ENCODE results near the gene CHP1.
"Not testable (repeated sequence)": the region's sequence is repeated elsewhere in the genome, so short reads cannot be mapped to it uniquely, and the experiment has no call there.

Gene CHP1

DNA sequence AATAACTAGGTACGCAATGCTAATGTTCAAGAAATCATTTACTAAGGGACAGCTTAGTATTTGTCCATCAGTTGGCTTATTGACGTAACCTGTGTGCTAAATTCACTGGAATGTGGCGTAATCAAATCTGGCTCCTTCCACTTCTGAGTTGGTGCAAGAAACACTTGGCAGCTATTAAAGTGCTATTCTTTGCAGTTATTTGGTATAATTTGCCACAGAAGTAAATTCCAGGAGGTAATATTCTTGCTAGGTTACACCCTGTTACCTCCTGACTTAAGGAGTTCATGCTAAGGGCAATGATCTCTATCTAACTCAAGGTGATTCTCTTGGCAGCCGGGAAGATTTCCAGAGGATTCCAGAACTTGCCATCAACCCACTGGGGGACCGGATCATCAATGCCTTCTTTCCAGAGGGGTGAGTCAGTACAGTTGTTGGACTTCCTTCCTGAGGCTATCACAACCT is 25.5 kb downstream of the CHP1 start:
- peak; percentile 63 for DNase-seq (ENCODE audit: low read depth)

DNA sequence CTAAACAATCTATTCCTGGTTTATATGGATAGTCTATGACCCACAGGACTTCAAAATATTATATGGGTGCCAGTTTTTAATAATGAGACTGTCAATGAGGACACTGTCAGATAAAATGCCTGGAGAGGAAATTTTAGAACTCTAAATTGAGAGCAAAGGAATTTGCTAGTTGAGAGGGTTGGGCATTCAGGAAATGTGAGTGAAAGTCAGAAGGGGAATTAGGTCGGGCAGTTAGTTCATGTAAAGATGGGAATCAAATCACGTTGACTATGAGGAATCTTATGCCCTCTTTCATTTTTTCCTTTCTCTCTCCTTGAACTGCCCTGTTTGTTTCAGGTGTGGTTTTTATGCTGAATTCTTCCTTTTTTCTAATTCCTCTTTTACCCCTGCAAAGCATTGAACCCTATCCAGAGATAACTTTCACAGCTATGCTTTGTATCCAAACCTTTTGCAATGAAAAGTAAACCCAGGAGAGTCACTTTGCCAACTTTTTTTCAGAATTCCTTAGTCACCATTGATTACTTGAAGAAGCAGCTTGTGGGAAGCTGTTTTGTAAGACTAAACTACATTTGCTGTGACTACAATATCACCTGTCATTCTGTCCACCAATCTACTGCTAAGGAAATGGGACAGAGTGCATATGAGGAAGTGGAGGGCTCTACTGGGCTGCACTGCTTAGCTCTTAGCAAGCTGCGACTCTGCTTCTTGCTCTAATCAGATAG is 27.8 kb downstream of the CHP1 start:
- peak; percentile 78 for DNase-seq (ENCODE audit: low read depth)

DNA sequence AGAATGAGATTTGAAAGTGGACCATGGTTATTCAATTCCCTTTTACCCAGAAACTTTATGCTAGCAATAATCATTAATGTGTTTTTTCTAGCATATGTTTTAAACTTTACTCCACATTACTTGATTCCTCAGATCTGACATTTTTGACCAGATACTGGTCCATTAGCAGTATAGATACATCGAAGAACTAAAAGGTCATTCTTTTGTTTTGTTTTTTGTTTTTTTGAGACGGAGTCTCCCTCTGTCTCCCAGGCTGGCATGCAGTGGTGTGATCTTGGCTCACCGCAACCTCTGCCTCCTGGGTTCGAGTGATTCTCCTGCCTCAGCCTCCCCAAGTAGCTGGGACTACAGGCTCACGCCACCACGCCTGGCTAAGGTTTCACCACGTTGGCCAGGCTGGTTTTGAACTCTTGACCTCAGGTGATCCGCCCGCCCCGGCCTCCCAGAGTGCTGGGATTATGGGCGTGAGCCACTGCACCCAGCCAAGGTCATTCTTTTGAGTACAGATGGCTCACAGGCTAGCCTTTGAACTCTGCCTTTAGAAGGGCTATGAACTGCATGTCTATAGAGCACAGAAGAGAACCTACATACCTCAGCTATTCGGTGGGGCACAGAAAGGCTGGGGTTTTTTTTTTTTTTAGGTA is 28.6 kb downstream of the CHP1 start:
- DNase-seq (ENCODE audit: low read depth): no peak

DNA sequence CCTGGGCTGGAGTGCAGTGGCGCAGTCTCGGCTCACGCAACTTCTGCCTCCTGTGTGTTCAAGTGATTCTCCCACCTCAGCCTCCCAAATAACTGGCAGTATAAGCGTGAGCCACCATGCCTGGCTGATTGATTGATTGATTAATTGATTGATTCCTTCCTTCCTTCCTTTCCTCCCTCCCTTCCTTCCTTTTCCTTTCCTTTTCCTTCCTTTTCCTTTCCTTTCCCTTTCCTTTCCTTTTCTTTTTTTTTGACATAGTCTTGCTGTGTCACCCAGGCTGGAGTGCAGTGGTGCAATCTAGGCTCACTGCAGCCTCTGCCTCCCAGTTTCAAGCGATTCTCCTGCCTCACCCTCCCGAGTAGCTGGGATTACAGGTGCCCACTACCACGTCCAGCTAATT is 29.9 kb downstream of the CHP1 start:
- not testable (repeated sequence) for DNase-seq (ENCODE audit: low read depth)

DNA sequence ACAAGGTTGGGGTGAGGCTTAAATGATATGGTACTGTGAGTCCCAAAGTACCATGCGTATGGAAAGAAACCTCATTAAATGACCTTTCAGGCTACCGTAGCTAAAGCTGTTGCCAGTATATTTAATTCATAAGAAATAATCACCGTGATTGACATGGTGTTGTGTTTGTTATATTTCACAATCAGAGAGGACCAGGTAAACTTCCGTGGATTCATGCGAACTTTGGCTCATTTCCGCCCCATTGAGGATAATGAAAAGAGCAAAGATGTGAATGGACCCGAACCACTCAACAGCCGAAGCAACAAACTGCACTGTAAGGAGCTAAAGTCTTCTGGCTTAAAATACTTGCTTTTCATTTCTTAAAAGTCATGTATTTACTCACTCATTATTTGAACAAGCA is 31.5 kb downstream of the CHP1 start:
- no peak for DNase-seq (ENCODE audit: low read depth)

DNA sequence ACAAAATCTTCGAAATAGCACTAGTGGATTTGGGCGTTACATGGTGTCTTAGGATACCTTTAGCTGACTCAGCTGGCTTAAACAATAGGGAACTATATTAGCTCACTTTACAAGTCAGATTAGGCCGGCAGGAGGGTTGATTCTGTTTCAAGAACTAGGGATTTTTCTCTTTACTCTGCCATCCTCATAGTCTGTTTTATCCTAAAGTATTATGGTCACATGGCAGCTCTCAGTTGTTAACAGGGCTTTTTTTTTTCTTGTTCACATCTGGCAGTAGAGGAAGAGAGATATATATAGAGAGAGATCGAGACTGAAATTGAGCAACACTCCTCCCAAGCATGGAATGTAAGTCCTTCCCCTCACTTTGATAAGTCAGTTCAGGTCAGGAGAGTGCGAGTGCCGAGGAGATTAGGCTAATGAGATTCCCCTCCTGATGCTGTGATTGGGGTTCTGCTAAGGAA is 32.9 kb downstream of the CHP1 start:
- DNase-seq (ENCODE audit: low read depth): peak; percentile 84

DNA sequence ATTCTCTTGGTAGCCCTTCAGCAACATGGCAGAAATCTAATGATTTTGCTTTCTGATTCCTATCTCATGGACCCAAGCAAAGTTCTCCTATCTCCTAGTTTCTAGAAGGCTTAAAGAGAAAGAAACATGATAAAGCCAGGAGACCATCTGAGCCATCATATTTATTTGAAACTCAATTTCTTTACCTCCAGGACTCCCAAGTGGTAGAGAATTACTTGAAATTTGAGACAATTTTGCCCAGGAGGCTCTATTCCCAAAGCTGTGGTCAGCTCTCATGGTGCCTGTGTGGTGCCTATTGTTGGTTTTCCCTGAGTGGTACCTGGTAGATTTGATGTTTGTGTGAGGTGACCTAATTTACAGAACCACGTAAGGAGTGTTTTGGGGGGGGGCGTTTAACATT is 38.8 kb downstream of the CHP1 start:
- no peak for DNase-seq (ENCODE audit: low read depth)

DNA sequence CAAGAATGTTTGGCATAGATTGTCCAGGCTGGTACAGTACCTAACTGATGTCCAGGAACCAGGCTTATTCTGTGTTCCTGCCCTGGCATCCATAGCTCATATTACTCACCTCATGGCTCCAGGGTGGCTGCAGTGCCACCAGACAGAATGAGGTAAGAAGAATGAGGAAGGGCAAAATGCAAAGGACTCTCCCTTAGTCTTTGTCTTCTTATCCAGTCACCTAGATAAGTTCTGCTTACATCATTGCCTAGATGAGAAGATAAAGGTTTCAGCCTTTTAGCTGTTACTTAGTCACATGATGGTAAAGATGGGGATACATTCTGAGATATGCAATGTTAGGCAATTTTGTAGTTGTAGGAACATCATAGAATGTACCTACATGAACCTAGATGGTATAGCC is 45.8 kb downstream of the CHP1 start:
- DNase-seq (ENCODE audit: low read depth): no peak

DNA sequence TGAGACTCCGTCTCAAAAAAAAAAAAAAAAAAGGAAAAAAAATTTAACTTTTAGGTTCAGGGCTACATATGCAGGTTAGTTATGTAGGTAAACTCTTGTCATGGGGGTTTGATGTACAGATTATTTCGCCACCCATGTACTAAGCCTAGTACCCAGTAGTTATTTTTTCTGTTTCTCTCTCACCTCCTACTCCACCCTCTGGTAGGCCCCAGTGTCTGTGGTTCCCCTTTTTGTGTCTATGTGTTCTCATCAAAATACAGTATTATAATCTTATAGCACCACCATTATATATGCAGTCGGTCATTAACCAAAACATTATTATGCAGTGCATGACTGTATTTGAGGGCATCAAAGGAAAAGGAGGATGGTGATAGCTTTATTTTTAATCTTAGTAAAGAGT is 47.3 kb downstream of the CHP1 start:
- DNase-seq (ENCODE audit: low read depth): no peak

DNA sequence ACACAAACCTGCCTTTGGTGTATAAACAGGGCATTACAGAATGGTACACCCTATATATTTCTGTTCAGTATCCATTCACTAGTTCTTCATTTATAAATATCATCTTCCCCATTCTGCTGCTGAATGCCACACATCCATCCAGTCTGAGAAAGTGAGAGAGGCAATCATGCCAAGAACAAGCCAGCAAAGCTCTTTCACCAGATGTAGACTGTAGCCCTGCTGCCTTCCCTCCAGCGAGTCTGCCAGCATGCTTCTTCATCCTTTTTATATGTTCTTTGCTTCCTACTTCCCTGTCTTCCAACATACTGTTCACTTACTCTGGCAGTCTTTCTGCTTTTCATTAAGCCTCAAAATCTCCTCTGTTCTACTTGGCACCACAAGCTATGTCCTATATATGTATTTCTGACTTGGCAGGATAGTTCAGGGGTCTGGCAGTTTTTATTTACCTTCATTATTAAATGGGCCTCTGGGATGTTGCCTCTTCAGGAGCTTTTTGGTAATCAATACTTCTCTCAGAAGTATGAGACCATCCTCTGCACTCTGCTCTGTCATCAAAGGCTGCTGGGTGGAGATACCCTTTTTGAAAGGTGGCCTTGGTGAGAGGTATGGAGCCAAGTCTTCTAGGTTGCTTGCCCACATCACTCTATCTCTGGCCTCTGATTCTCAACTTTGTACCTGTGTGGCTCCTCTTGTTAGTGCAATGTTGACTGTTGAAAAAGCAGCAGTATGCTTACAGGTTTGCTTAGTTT is 48.6 kb downstream of the CHP1 start:
- no peak for DNase-seq (ENCODE audit: low read depth)

DNA sequence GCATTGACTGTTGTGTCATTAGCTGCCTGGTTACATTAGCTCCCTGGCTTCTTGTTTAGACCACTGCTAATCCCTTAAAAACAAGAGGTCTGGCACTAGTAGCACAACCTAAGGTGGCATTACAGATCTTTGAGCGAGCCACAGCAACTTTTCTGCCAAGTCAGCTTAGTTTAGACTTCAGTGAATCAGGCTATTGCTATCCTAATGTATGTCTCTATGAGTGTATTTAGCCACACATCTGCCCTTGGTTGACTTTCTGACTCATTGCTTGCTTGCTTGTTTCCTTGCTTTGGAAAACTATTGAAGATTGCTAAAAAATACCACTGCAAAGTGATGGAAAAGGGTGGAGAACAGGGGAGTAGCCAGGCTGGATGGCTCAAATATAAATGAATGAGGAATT is 50.2 kb downstream of the CHP1 start:
- peak; percentile 92 for DNase-seq (ENCODE audit: low read depth)

DNA sequence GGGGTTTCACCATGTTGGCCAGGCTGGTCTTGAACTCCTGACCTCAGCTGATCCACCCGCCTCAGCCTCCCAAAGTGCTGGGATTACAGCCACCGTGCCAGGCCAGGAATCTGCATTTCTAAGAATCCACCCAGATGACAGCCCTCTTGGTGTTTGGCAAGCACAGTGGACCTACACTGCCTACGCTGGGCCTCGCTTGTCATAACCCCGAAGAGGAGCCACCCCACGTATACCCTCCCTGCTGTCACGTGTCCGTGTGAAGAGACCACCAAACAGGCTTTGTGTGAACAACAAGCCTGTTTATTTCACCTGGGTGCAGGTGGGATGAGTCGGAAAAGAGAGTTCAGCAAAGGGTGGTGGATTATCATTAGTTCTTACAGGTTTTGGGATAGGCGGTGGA is 51.4 kb downstream of the CHP1 start:
- not testable (repeated sequence) for DNase-seq (ENCODE audit: low read depth)

DNA sequence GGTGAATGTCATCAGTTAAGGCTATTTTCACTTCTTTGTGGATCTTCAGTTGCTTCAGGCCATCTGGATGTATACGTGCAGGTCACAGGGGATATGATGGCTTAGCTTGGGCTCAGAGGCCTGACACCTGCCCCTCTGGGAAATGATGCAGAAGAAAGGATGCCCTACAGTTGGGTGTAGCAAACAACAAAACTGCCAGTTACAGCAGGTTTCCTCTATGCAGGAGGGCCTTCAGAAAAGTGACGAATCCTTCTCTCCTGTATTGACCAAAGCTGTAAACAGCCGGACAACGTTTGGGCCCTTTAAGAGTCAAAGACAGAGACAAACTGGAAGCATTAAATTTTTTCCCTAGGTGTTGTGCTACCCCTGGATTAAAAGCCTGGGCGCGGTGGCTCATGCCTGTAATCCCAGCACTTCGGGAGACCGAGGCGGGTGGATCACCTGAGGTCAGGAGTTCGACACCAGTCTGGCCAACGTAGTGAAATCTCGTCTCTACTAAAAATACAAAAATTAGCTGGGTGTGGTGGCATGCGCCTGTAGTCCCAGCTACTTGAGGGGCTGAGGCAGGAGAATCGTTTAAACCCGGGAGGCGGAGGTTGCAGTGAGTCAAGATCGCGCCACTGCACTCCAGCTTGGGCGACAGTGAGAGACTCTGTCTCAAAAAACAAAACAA is 52.0 kb downstream of the CHP1 start:
- not testable (repeated sequence) for DNase-seq (ENCODE audit: low read depth)

DNA sequence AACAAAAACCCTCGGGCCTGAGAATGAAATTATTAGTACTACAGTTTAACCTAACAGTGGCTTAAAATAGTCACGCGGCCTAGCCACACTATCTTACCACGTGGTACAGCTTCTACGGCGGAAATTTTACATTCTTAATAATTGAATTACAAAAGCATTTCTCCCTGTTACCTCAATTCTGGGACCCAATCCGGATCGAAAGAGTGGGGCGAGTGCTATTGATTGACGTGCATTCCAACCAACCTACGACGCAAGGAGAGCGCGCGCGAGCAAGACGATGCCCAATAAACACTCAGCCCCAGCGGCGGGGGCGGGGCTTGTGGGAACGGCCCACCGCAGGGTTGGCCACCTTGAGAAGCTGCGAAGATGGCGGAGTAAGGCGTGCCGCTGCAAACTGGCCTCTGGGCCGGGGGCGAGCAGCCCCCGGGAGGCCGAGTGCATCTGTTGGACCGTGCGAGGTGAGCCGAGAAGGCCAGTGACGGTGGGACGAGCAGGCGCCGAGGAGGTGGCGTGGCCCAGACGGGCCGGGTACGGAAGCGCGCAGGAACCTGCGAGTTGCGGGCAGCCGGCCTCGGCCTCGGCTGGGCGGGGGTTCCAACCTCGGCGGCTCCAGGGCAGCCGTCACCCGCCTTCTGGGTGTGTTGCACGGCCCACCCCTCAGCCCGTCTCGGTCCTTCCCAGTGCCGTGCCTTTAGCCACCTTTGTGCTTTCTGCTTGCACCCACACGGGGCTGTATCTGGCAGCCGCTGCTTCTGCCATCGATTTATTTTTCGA is 52.8 kb downstream of the CHP1 start:
- DNase-seq (ENCODE audit: low read depth): peak; percentile 99

DNA sequence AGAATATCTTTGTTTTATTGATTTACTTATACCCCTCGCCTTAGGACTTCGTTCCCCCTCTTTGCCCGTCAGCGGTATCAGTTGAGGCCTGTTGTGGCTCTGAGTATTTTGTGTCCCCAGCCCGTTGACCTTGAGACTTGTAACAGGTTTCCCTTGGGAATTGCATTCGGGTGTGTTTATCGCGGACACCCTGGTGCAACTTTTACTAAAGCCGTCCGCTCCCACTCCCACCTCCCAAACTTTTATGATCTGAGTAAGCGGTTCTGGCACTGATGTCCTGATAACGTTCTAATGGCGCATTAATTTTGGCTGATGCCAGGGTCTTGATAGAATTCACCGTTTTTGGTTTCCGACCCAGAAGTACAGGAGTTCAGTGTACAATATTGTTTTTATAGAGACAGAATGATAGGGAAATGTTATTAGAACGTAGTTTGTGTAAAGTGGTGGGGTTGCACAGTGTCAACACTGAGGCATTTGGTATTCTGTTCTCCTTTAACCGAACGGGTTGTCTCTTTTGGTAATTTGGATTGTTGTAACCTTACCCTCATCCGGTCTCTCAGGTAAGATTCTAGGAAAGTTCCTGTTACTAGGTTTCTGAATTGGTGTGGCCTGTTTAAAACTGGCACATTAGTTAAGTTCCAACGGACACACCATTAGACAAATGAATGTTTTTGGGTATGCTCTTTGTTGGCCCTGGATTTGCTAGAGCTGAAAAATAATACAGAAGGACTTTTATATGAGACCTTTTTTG is 53.5 kb downstream of the CHP1 start:
- DNase-seq (ENCODE audit: low read depth): peak; percentile 16

DNA sequence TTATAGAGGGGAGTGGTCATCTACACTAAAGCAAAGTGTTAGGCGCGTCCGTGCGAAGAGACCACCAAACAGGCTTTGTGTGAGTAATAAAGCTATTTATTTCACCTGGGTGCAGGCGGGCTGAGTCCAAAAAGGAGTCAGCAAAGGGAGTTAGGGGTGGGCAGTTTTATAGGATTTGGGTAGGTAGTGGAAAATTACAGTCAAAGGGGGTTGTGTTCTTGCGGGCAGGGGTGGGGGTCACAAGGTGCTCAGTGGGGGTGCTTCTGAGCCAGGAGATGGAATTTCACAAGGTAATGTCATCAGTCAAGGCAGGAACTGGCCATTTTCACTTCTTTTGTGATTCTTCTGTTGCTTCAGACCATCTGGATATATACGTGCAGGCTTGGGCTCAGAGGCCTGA is 54.2 kb downstream of the CHP1 start:
- DNase-seq (ENCODE audit: low read depth): no peak

DNA sequence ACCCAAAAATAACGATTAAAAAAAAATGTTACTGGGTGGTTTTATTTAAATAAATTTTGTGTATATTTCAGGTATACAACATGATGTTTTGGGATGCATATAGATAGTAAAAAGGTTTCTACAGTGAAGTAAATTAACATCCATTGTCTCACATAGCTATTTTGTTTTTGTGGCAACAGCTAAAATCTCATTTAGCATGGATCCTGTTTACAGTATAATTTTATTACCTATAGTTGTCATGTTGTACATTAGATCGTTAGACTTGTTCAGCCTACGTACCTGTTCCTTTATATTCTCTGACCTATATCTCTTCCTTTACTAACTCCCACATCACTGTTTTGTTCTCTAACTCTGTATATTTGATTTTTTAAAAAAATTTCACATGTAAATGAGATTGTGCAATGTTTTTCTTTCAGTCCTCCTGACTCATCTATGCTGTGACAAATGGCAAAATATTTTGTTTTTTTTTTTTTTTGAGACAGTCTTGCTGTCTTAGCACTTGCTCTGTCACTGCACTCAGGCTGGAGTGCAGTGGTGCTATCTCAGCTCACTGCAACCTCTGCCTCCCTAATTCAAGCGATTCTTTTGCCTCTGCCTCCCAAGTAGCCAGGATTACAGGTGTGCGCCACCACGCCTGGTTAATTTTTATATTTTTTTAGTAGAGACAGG is 55.7 kb downstream of the CHP1 start:
- peak; percentile 43 for DNase-seq (ENCODE audit: low read depth)

DNA sequence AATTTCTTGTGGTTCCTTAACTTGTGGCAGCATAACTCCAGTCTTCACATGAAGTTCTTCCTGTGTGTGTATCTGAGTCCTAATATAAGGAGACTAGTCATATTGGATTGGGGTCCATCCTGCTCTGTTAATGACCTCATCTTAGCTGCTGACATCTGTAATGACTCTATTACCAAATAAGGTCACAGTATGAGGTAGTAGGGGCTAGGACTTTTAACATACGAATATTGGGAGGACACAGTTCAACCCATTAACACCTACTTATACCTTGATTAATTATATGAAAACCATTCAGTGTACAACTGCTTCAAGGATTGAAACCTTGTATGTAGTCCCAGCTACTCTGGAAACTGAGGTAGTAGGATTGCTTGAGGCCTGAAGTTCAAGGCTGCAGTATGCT is 57.4 kb downstream of the CHP1 start:
- no peak for DNase-seq (ENCODE audit: low read depth)

DNA sequence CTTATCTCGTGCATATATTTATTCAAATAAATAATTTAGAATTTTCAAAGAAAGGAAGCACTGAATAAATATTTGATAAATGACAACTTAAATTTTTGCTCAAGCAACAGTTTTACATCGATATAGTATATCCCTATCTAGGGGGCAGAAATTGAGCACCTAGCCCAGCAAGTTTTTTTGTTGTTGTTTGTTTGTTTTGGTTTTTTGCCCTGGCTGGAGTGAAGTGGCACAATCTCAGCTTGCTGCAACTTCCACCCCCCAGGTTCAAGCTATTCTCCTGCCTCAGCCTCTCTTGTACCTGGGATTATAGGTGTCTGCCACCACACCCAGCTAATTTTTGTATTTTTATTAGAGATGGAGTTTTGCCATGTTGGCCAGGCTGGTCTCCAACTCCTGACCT is 58.9 kb downstream of the CHP1 start:
- no peak for DNase-seq (ENCODE audit: low read depth)

DNA sequence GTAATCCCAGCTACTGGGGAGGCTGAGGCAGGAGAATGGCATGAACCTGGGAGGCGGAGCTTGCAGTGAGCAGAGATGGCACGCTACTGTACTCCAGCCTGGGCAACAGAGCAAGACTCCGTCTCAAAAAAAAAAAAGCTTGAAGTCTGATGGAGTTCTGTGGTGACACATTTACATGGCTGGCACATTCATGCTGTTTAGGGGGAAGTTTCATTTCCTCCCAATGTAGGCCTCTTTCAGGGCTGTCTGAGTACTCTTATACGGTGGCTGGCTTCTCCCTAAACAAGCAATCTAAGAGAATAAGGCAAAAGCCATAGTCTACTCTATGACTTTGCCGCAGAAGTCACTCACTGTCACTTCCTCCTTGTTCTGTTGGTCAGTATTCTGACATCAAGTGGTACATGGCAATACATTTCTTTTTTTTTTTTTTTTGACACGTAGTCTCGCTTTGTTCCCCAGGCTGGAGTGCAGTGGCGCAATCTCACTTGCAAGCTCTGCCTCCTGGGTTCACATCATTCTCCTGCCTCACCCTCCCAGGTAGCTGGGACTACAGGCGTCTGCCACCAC is 60.1 kb downstream of the CHP1 start:
- DNase-seq (ENCODE audit: low read depth): no peak

All from iris pigment epithelial cell (primary cell).